ENCODE data around the gene NRXN3.

NRXN3 gene

DNA sequence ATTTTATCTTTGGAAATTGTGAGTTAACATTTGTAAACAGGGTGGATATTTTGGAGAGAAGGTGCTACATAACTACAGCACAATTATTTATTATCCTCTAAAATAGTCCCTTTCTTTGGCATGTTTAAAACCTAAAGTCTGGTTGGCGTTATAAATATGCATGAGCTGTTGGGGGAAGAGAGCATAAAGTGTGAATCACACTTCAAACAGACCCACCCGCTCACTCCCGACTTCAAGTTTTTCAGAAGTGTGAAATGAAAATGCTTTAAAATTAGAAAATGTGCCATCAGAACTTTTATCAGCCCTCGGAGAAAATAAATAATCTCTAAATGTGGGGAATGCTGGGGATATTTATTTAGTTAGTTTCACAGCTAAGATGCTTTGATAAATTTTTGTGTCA is 1006.9 kb downstream of the NRXN3 start:
- TF ChIP-seq, protein P1, sequence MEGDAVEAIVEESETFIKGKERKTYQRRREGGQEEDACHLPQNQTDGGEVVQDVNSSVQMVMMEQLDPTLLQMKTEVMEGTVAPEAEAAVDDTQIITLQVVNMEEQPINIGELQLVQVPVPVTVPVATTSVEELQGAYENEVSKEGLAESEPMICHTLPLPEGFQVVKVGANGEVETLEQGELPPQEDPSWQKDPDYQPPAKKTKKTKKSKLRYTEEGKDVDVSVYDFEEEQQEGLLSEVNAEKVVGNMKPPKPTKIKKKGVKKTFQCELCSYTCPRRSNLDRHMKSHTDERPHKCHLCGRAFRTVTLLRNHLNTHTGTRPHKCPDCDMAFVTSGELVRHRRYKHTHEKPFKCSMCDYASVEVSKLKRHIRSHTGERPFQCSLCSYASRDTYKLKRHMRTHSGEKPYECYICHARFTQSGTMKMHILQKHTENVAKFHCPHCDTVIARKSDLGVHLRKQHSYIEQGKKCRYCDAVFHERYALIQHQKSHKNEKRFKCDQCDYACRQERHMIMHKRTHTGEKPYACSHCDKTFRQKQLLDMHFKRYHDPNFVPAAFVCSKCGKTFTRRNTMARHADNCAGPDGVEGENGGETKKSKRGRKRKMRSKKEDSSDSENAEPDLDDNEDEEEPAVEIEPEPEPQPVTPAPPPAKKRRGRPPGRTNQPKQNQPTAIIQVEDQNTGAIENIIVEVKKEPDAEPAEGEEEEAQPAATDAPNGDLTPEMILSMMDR (conservative IDR thresholded peaks at IDR 0.05; ENCODE audit: low read length) = no peak
- DNase-seq (ENCODE audit: low read depth) = no peak
- no peak overlapping the region for H3K4me3 ChIP-seq (ENCODE audit: low read length)

DNA sequence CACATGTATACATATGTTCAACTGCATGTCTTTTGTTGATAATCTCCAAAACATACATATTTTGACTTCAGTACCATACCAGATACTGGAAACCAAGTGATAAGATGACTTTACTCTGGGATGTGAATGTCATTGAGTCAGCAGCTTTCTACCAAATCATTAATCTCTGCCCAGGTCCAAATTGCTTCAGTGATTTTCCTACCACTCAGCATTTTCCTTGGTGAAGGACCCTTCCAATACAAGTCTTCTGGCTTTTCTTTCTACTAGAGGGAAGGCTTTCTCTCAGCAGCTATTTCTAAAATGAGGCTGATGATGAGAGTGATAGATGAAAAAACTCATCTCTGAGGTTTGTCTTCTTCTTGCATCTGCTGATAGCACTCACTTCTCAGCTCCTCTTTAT is 1008.5 kb downstream of the NRXN3 start:
- H3K4me3 ChIP-seq (ENCODE audit: low read length) = no peak overlapping the region
- TF ChIP-seq, protein P1 (conservative IDR thresholded peaks at IDR 0.05; ENCODE audit: low read length) = no peak
- no peak for DNase-seq (ENCODE audit: low read depth)

GRCh38 chr14:79179985-79180384 is 1009.8 kb downstream of the NRXN3 start:
- no peak for DNase-seq (ENCODE audit: low read depth)
- TF ChIP-seq, protein P1 (conservative IDR thresholded peaks at IDR 0.05; ENCODE audit: low read length) = no peak

GRCh38 chr14:79180656-79181055 is 1010.5 kb downstream of the NRXN3 start:
- H3K4me3 ChIP-seq (ENCODE audit: low read length) = no peak overlapping the region
- DNase-seq (ENCODE audit: low read depth) = no peak
- TF ChIP-seq, protein P1 (conservative IDR thresholded peaks at IDR 0.05; ENCODE audit: low read length) = no peak

More at GRCh38 chr14:79179985-79180384, 1009.8 kb downstream of the NRXN3 start:
- no peak overlapping the region for H3K4me3 ChIP-seq (ENCODE audit: low read length)

DNA sequence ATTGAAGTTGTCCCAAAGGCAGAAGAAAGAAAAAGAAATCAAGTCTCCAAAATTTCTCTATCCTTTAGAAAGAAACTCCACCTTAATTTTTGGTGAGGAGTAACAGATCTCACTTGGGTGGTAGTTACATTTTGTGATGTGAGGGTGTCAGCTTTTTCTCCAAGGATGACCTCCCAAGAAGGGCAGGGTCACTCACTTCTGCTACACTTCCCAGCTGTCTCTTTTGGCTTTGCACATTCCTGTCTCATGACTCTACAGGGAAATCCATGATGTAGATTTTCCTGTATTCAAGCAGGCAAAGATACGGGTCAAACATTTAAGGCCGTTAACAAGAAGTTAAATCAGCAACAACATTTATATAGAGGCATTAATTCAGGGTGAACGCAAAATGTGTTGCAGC is 1016.4 kb downstream of the NRXN3 start:
- DNase-seq (ENCODE audit: low read depth) = no peak
- TF ChIP-seq, protein P1 (conservative IDR thresholded peaks at IDR 0.05; ENCODE audit: low read length) = no peak
- no peak overlapping the region for H3K4me3 ChIP-seq (ENCODE audit: low read length)

DNA sequence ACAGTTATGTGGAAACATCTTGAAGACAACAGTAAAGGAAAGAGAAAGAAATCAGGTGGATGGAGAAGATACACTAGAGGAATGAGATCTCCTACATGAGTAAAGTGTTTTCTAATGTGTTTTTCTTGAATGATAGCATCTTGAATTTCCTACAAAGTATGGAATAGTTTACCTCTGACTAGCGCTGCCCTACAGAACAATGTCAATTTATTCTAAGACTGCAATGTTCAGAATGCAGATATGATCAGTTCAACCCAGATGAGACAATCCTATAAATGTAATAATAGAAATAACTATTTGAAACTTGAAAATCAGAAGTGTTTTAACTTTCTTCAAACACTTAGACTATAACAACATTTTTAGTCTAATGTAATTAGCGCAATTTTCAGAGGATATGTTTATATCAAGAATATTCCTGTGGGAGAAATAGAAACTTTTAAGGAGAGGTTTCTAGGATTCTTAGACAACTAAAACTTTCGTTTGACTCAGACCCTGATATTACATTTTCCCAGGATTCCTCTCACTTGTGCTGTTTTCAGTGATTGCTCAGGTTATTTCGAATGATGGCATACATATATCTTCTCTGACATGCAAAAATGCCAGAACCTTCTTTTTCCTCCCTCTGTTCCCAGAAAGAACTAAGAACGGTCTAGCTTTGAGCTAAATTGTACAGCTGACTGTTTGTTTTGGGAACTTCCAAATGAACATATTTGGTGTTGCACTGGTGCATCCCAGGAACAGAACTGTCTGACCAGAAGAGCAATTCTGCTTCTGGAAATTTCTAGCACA is 1023.7 kb downstream of the NRXN3 start:
- TF ChIP-seq, protein P1 (conservative IDR thresholded peaks at IDR 0.05; ENCODE audit: low read length) = no peak
- DNase-seq (ENCODE audit: low read depth) = no peak
- H3K4me3 ChIP-seq (ENCODE audit: low read length) = no peak overlapping the region

DNA sequence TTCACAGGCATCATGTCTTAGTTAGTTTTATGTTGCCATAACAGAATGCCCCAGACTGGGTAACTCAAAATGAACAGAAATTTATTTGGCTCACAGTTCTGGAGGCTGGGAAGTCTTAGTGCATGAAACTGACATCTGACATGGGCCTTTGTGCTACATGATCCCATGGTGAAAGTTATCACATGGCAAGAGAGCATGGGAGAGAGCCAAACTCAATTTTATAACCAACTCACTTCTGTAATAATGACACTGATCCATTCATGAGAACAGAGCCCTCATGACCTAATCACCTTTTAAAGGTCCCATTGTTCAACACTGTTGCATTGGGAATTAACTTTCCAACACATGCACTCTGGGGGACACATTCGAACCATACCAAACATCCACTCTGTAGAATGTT is 1026.0 kb downstream of the NRXN3 start:
- TF ChIP-seq, protein P1 (conservative IDR thresholded peaks at IDR 0.05; ENCODE audit: low read length) = no peak
- no peak overlapping the region for H3K4me3 ChIP-seq (ENCODE audit: low read length)
- DNase-seq (ENCODE audit: low read depth) = no peak
